Activated CD8-positive, alpha-beta memory T cell treated with anti-CD3 and anti-CD28 coated beads for 24 hours (primary cell): ENCODE data around the gene CRTC3.
"Not testable (repeated sequence)": the region's sequence is repeated elsewhere in the genome, so short reads cannot be mapped to it uniquely, and the experiment has no call there.

Experiments used
- DNase-seq: peaks from one replicate; pipeline ENCODE4 v3.0.0-alpha.2; 2020

Gene CRTC3, protein sequence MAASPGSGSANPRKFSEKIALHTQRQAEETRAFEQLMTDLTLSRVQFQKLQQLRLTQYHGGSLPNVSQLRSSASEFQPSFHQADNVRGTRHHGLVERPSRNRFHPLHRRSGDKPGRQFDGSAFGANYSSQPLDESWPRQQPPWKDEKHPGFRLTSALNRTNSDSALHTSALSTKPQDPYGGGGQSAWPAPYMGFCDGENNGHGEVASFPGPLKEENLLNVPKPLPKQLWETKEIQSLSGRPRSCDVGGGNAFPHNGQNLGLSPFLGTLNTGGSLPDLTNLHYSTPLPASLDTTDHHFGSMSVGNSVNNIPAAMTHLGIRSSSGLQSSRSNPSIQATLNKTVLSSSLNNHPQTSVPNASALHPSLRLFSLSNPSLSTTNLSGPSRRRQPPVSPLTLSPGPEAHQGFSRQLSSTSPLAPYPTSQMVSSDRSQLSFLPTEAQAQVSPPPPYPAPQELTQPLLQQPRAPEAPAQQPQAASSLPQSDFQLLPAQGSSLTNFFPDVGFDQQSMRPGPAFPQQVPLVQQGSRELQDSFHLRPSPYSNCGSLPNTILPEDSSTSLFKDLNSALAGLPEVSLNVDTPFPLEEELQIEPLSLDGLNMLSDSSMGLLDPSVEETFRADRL

DNA sequence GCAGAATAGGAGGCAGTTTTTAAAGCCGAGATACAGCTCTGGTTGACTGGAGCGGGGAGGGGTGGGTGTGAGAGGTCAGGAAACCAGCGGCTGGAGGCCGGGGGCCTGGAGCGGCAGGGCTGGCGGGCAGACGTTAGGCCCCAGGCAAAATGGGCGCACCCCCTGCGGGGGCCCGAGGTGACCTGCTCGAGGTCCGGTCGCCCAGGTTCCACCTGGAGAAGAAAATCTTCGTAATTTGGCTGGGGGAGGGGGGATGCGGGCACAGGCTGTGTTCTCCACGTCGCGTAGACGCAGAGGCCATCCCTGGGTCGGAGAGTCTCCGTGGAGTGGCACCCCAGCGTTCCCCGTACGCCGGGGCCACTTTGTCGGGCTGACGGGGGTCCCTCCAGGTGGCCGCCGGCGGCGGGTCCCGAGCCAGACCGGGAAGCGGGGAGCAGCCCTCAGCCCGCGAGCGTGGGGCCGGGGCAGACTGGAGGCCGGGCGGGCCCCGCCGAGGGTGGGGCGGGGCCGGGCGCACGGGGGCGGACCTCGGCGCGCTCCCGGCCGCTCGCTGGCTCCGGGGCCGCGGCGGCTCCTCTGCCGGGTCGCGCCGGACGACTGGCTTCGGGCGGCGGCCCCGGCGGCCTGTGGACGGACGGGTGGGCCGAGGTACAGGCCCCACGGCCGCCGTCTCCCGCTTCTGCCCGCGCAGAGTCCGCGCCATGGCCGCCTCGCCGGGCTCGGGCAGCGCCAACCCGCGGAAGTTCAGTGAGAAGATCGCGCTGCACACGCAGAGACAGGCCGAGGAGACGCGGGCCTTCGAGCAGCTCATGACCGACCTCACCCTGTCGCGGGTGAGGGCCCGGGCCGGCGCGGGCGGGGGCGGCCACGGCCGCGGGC, at the start of gene CRTC3:
Gene CRTC3, plus strand, starts transcription at position 553 of the 879 bp plus-strand sequence. Its CDS starts 149 bp downstream, at position 702.
- peak; percentile 86 for DNase-seq

DNA sequence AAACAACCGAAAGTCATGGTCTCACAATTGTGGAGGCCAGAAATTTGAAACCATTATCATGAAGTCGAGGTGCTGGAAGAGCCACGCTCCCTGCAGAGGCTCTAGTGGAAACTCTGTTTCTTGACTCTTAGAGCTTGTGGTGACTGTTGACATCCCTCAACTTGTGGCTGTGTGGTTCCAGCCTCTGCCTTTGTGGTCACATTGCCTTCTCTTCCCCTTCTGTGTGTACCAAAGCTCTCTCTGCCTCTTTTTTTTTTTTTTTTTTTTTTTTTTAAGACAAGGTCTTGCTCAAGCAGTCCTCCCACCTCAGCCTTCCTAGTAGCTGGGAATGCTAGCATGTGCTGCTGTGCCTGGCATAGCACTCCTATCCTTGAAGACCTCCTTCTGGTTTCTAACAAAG, 48.7 kb upstream of the CRTC3 start:
- DNase-seq, result no peak

GRCh38 chr15:90482124-90483011, 47.4 kb upstream of the CRTC3 start:
- DNase-seq, result peak; percentile 62

DNA sequence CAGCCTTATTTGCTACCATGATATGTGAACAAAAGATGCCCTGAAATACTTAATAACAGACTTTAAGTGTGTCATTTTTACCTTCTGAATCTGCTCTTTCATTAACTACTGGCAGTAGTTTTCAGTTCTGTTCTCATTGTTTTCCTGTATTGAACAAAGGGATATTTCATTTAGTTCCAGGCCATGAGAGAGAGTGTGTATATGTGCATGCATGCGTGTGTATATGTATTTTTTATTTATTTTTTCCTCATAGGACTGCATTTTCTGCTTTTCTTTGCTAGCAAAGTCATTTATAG, 46.8 kb upstream of the CRTC3 start:
- no peak for DNase-seq

DNA sequence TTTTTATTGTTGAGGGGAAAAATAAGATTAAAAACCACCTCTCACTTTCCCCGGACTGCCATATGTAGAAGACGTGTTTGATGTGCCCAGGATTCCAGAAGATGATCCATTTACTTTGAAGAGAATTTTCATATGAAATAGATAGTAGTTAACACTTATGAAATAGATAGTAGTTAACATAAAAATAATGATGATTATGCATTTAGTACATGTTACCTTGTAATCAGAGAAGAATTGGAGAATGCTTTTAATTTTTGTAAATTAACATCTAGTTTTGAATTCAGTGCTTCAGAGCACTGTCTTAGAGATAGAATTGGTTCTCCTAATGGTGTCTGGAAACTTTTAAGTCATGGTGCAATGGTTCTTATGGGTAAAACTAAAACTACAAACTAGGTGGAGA, 46.1 kb upstream of the CRTC3 start:
- DNase-seq, result no peak

GRCh38 chr15:90487186-90487585, 42.5 kb upstream of the CRTC3 start:
- no peak for DNase-seq

DNA sequence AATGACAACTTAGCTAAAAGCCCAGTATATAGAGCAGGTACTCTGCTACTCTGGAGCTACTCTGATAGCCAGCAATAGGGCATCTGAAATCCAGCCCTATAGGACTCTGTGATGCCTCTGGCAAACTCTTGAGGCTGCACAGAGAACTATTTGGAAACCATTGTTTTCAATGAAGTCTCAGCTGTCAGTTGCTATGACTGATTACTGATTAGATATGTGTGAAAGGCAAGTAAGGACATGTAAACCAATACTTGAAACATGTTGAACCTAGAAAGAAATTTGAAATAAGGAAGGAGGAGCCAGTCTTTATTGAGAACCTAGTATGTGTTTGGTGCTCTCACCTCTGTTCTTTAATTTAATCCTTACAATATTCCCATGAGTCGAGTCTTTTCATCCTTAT, 40.2 kb upstream of the CRTC3 start:
- DNase-seq, result no peak

- no peak for DNase-seq
Observed at GRCh38 chr15:90489944-90490343, 39.8 kb upstream of the CRTC3 start.

- no peak for DNase-seq
Observed at GRCh38 chr15:90493647-90494046, 36.1 kb upstream of the CRTC3 start.

DNA sequence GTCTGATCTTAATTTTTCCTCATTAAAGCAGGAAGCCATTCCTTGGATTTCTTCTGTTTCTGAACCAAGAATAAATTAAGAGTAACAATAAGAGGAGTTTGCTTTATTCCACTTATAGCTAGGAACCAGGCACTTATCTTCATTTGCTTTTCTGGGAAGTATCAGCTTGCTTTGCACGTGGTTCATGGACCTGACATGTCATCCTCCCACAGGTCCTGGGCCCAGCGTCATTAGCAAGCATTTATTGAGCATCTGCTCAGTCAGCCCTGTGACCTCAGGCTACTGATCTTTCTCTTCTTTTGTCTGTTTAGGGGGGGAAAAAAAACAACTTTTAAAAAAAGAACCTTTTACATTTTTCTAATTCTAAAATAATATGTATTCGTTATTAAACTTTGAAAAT, 34.7 kb upstream of the CRTC3 start:
- no peak for DNase-seq

DNA sequence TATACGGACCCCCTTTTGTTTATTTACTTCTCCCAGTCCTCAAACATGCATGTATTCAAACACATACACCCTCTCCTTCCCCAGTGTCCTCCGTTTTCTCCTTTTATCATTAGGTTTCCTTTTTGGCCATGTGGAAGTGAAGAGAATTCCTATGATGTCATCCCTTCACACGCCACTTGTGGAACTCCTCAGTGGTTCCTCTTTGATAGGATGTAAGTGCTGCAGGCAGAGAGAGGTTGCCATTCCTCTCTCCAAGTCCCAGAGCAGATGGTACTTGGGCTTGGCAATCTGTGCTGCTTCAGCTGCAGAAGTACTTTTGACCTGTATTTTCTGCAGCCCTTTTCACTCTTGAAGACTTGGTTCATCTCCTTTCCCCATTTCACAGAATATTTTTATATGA, 32.9 kb upstream of the CRTC3 start:
- DNase-seq, result no peak

DNA sequence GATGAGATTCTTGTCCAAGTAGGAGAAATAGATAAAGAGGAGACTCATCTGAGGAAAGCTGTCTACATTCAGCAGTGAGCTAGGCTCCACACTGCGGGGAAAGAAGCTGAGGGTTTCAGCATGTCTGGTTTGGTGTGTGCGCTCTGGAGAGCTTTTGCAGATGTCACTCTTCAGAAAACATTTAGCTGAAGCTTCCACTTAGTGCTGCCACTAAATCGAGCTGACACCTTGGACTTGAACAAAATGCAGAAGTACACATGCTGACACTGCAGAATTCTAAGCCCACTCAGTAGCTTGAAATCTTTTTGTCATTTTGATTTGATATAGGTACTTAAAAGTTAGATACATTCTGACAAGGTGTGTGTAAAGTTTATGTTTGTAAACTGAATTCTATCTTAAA, 32.3 kb upstream of the CRTC3 start:
- DNase-seq, result no peak

GRCh38 chr15:90497912-90498311, 31.8 kb upstream of the CRTC3 start:
- DNase-seq, result no peak

DNA sequence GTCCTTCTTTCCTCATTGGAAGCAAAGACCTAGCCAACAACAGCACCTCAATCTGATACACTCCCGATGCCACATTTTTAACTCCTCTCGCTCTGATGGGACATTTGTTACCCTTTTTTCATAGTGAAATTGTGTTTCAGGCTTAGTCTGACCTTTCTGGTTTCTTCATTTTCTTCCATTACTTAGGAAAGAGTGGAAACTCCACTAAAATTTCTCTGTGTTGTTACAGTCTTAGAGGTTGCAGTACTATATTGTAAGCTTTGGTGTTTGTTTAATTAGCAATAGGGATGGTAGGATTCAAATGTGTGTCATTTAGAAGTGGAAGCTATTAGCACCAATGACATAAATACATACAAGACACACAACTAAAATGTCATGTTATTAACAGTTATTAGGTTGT, 29.6 kb upstream of the CRTC3 start:
- no peak for DNase-seq

- no peak for DNase-seq
Observed at GRCh38 chr15:90501898-90502297, 27.8 kb upstream of the CRTC3 start.

GRCh38 chr15:90510781-90511180, 18.9 kb upstream of the CRTC3 start:
- DNase-seq, result not testable (repeated sequence)

DNA sequence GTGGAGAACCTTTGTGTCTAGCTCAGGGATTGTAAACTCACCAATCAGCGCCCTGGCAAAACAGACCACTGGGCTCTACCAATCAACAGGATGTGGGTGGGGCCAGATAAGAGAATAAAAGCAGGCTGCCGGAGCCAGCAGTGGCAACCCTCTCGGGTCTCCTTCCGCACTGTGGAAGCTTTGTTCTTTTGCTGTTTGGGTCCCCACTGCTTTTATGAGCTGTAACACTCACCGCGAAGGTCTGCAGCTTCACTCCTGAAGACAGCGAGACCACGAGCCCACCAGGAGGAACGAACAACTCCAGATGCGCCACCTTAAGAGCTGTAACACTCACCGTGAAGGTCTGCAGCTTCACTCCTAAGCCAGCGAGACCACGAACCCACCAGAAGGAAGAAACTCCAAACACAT, 18.5 kb upstream of the CRTC3 start:
- peak; percentile 66 for DNase-seq

- DNase-seq, result no peak
Observed at GRCh38 chr15:90512276-90512675, 17.4 kb upstream of the CRTC3 start.

DNA sequence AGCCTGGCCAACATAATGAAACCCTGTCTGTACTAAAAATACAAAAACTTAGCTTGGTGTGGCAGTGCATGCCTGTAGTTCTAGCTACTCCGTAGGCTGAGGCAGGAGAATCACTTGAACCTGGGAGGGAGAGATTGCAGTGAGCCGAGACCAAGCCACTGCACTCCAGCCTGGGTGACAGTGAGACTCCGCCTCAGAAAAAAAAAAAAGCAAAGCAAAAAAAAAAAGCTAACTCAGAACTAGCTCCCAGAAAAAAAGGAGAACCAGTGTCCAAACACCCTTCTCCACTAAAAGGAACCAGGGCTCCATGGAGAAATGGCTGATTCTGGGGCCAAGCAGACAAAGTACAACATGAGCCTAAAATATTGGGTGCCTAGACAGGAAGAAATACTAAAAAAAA, 16.7 kb upstream of the CRTC3 start:
- no peak for DNase-seq

DNA sequence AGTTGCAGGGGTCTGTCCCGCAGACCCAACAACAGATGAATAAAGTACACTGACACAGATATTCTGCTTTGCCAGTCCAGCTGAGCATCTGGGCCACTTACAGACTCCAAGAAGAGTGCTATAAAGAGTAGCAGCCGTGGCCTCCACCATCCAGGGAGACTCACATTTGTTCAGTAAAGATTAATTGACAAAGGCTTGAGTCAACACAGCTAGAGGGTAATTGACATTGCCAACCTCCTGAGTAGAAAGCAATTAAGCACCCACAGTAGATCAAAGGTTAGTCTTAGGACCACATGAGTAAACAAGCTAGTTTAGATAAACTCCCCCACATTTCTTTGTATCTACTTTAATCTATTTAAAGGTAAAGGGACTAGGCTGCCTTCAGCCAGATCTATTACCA, 16.3 kb upstream of the CRTC3 start:
- no peak for DNase-seq

GRCh38 chr15:90513893-90514292, 15.8 kb upstream of the CRTC3 start:
- DNase-seq, result not testable (repeated sequence)

DNA sequence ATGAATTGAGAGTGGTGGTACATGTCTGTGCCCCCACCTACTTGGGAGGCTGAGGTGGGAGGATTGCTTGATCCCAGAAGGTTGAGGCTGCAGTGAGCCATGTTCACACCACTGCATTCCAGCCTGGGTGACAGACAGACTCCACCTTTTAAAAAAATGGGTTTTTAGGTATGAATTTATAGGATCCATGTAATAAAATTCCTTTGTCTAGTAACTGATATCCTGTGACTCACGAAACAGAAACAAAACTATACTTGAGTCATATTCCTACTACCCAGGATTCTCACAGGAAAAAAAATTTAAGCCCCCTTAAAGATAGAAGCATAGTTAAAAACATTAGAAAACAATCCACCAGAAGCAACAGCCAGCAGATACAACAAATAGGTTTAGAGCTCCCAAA, 10.0 kb upstream of the CRTC3 start:
- no peak for DNase-seq

DNA sequence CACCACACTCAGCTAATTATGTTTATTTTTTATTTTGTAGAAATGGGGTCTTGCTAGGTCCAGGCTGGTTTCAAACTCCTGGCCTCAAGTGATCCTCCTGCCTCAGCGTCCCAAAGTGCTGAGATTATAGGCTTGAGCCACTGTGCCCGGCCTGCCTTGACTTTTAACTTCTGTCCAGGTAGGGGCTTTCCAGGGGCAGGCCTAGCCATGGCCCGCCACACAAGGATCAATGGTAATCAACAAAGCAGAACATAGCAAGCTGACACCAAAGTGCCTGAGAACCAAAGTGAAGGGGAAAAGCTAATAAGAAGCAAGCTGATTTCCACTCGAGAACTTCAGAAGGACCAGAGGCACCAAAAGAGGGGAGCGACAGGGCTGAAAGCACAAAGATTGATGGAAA, 9.4 kb upstream of the CRTC3 start:
- no peak for DNase-seq
